Bronchial epithelial cell (primary cell): ENCODE measurements around the gene ADGRD1. TPM values are rescaled to one million over a fixed set of nuclear protein-coding genes. Genes with fewer than 3 reads are reported as not detected.

Source experiments
- DNase-seq: peaks from one replicate; pipeline ENCODE4 v3.0.0-alpha.2; 2010; ENCODE audit warnings: low read depth
- FAIRE-seq: peaks from 2 replicates; lab custom pipeline; 2011; peaks lifted over from hg19 to GRCh38; lab: Jason Lieb, UNC
- H3K27me3 ChIP-seq: 2 replicates; pipeline ENCODE4 v1.5.1; 2011; ENCODE audit warnings: low read length; ENCODE audit not compliant: control insufficient read depth, insufficient read depth
- H3K36me3 ChIP-seq: 2 replicates; pipeline ENCODE4 v1.5.1; 2011; ENCODE audit warnings: low read length; ENCODE audit not compliant: control insufficient read depth, insufficient read depth
- H3K4me3 ChIP-seq: 2 replicates; pipeline ENCODE4 v1.5.1; 2011; ENCODE audit warnings: mild to moderate bottlenecking, low read depth, low read length, control low read depth
- total RNA-seq: library from RNA; depleted of rRNA; stranded (reverse); fragments of >200 nt; gene quantifications from 2 replicates; pipeline ENCODE4 v1.2.1, GENCODE V29; 2014
- TF ChIP-seq, protein P1 (sequence below): IDR thresholded peaks from 2 replicates; pipeline ENCODE4 v1.5.1; 2011; ENCODE audit warnings: mild to moderate bottlenecking, moderate library complexity, low read length, control low read depth, inconsistent platforms; ENCODE audit not compliant: insufficient read depth, severe bottlenecking

Gene ADGRD1
- total RNA-seq, 1 donor from 2014 or later, result not detected

DNA sequence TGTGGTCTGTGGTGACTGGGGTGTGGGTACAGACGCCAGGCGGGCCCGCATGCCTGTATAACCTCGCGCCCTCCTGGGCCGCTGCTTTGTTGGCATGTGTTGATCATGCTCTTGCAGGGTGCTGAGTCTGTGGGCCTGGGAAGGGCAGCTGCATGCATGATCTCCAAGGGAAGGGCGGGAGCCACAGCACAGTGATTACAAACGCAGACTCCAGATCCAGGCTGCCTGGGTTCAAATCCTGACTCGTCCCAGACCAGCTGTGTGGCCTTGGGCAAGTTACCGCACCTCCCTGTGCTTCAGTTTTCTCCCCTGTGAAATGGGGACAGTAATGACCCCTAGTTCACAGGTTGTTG is 24.0 kb downstream of the ADGRD1 start:
- FAIRE-seq, result no peak
- TF ChIP-seq, protein P1, sequence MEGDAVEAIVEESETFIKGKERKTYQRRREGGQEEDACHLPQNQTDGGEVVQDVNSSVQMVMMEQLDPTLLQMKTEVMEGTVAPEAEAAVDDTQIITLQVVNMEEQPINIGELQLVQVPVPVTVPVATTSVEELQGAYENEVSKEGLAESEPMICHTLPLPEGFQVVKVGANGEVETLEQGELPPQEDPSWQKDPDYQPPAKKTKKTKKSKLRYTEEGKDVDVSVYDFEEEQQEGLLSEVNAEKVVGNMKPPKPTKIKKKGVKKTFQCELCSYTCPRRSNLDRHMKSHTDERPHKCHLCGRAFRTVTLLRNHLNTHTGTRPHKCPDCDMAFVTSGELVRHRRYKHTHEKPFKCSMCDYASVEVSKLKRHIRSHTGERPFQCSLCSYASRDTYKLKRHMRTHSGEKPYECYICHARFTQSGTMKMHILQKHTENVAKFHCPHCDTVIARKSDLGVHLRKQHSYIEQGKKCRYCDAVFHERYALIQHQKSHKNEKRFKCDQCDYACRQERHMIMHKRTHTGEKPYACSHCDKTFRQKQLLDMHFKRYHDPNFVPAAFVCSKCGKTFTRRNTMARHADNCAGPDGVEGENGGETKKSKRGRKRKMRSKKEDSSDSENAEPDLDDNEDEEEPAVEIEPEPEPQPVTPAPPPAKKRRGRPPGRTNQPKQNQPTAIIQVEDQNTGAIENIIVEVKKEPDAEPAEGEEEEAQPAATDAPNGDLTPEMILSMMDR, result no peak
- H3K36me3 ChIP-seq, result no peaks in the 10 kb centered on the region
- no peak overlapping the region for H3K4me3 ChIP-seq
- no peaks in the 10 kb centered on the region for H3K27me3 ChIP-seq
- DNase-seq, result no peak

DNA sequence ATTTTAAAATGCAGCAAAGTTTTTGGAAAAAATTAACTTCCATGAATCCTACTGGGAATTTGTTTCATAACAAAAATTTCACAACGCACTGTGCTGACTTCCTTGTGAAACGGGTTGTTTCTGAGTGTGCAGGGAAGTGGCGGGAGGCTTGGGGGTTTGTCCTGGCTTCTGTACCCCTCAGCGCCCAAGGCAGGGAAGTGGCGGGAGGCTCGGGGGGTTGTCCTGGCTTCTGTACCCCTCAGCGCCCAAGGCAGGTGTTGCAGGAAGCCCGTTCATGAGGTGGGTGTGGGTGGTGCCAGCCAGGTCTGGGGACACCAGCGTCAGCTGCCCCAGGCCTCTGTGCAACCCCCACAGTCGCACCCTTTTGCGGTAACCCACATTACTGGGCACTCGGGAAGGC is 25.1 kb downstream of the ADGRD1 start:
- FAIRE-seq (no peak), DNase-seq (no peak)
- Histone ChIP-seq H3K36me3 (no peaks in the 10 kb centered on the region), H3K27me3 (no peaks in the 10 kb centered on the region), H3K4me3 (no peak overlapping the region)
- TF ChIP-seq, protein P1, result no peak

DNA sequence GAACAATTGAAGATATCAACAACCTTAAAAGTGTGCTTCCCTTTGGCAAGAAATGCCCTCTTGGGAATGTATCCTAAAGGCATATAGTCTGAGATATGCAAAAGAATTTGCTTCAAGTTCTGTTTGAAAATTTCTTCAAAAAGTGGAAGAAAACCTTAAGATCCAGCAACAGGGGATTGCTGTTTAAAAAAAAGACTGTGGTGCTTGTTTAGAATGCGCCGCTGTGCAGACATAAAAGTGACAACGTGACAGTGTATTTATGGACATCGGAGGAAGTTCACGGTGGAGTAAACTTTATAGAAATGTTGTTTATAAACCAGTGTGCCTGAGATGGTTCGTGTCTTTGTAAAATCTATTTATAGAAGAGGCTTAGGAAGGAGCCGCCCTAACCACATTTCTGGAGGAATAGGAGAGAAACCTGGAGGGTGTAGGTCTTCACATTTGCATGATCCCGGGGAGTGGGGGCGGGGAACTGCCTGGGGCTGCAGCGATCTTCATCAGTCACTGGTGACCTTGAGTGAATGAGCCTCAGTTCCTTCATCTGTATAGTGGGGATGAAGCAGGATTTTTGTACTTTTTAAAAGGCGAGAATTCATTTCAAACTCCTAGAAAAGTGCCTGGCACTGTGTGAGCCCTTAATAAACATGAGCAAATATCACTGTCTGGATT is 27.5 kb downstream of the ADGRD1 start:
- no peak for FAIRE-seq
- Histone ChIP-seq H3K27me3 (no peaks in the 10 kb centered on the region), H3K4me3 (no peak overlapping the region), H3K36me3 (no peaks in the 10 kb centered on the region)
- DNase-seq, result no peak
- TF ChIP-seq, protein P1, result no peak

DNA sequence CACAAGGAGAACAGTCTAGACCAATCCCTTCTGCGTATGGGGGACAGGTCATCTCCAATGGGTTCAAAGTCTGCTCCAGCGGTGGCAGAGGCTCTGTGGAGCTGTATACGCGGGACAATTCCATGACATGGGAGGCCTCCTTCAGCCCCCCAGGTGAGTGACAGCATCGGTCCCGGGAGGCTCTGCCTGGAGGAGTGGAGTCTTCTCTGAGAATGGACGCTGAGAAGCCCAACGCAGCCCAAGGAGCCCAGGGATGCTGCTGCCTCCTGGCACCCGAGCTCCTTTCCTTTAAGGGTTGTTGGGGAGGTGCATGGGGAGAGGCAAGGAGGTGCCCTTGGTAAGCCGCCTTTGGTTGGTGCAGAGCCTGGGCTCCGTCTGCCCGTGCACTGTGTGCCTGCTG is 28.2 kb downstream of the ADGRD1 start:
- no peak for DNase-seq
- FAIRE-seq, result no peak

DNA sequence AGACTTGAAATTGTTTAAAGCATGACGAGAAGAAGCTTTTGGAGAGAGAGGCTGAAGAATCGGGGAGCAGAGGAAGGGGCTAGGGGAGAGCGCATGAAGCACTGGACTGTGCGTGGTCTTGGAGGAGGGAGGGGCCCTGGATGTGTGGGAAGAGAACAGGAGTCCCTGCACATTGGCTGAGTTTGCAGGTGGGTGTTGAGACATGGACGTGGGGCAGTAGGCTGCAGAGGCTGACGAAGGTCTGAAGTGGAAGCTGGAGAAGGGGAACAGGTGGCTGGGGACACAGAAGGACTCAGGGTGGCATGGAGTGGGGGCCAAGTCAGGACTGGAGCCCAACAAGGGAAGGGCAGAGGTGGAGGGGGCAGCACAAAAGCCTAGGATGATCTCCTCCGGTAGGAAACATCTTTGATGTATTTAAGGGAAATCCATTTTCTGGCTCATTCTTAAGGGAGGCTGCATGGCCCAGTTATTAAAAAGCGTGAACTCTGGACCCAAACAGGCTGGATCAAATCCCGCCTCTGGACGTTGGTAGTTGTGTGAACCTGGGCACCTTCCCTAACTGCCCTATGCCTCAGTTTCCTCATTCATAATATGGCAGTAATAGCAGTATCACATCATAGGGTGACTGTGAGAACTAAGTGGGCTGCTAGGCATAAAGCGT is 29.0 kb downstream of the ADGRD1 start:
- H3K36me3 ChIP-seq, result no peaks in the 10 kb centered on the region
- DNase-seq, result no peak

More for the DNA sequence above, 28.2 kb downstream of the ADGRD1 start:
- Histone ChIP-seq H3K36me3 (no peaks in the 10 kb centered on the region), H3K4me3 (no peak overlapping the region), H3K27me3 (no peaks in the 10 kb centered on the region)
- TF ChIP-seq, protein P1, result no peak

More for the DNA sequence above, 29.0 kb downstream of the ADGRD1 start:
- no peak for FAIRE-seq
- no peaks in the 10 kb centered on the region for H3K27me3 ChIP-seq
- TF ChIP-seq, protein P1, result no peak
- no peak overlapping the region for H3K4me3 ChIP-seq
